Vagina (tissue), 2 donors: ENCODE measurements around the gene EYS. TPM values are rescaled to one million over a fixed set of nuclear protein-coding genes. Genes with fewer than 3 reads are reported as not detected.

Experiments used
- DNase-seq, 2 donors: peaks; one replicate each; pipeline ENCODE4 v3.0.0-alpha.2; 2017; ENCODE audit errors: extremely low spot score in 2 of 2
- H3K27ac ChIP-seq: fragments of 200-600 bp; sonication (generic); one replicate; pipeline ENCODE4 v1.5.1; 2019
- H3K27me3 ChIP-seq: fragments of 200-600 bp; sonication (generic); one replicate; pipeline ENCODE4 v1.5.1; 2019
- H3K36me3 ChIP-seq, 2 donors: fragments of 200-600 bp; sonication (generic); one replicate each; pipeline ENCODE4 v1.5.1; 2017 to 2019
- H3K4me1 ChIP-seq: fragments of 200-600 bp; sonication (generic); one replicate; pipeline ENCODE4 v1.5.1; 2019
- H3K4me3 ChIP-seq, 2 donors: fragments of 200-600 bp; sonication (generic); 1 replicate in 1 of 2; 2 replicates in 1 of 2; pipeline ENCODE4 v1.5.1; 2016 to 2019
- H3K9me3 ChIP-seq: fragments of 200-600 bp; sonication (generic); one replicate; pipeline ENCODE4 v1.5.1; 2019
- POLR2A ChIP-seq, 2 donors: fragments of 450-650 bp; IDR thresholded peaks; one replicate each; pipeline ENCODE4 v1.6.1; 2017; ENCODE audit warnings: antibody characterized with exemption in 2 of 2, mild to moderate bottlenecking in 2 of 2, moderate library complexity in 2 of 2
- POLR2AphosphoS5 ChIP-seq, 2 donors: sonication (generic); formaldehyde crosslinking; IDR thresholded peaks; one replicate each; pipeline ENCODE4 v1.9.0; 2017; ENCODE audit warnings: antibody characterized with exemption in 2 of 2, mild to moderate bottlenecking in 2 of 2, low read depth in 1 of 2; ENCODE audit not compliant: insufficient read depth in 1 of 2
- intact Hi-C: fragments of 100-400 bp; cut with DNase I; formaldehyde crosslinking; loops from one replicate; pipeline ENCODE4 v1.15.1; 2023
- total RNA-seq: library from RNA; depleted of rRNA; stranded (reverse); fragments of >200 nt; gene quantifications from one replicate; pipeline ENCODE4 v1.2.3, GENCODE V29; 2016
- TF ChIP-seq, protein P1 (sequence below), 3 experiments: fragments of 450-650 bp in 2 of 3; fragments of 200-600 bp in 1 of 3; sonication (generic) in 1 of 3; IDR thresholded peaks; one replicate each; pipeline ENCODE4 v1.5.1; 2017 to 2019; ENCODE audit warnings: antibody characterized with exemption in 3 of 3, mild to moderate bottlenecking in 2 of 3, moderate library complexity in 2 of 3

Gene EYS
- total RNA-seq, 1 donor from 2014 or later = not detected

DNA sequence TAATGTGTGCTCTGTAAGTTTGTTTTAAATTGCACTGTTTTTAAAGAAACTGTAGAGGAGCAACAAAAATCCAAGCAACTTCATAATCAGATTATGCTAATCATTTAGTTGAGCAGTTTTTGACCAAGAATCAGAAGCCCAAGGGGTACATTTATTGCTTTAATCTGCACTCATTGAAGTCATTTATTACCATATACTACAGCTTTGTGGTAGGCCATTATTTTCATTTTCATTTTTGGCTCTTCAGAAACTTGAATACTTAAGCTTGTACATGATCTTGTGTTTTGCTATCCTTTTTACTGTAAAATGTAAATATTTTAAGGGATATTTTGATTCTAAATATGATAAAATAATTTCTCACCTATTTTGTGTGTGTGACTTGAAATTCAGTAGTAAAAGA is 1992.9 kb downstream of the EYS start:
- no peaks in the 10 kb centered on the region for H3K27me3 ChIP-seq
- H3K27ac ChIP-seq = no peak overlapping the region
- TF ChIP-seq POLR2A (IDR thresholded peaks at IDR 0.05) (no peak), POLR2AphosphoS5 (IDR thresholded peaks at IDR 0.05; ENCODE audit: insufficient read depth in 1 of 2, low read depth in 1 of 2) (no peak)
- TF ChIP-seq, protein P1, sequence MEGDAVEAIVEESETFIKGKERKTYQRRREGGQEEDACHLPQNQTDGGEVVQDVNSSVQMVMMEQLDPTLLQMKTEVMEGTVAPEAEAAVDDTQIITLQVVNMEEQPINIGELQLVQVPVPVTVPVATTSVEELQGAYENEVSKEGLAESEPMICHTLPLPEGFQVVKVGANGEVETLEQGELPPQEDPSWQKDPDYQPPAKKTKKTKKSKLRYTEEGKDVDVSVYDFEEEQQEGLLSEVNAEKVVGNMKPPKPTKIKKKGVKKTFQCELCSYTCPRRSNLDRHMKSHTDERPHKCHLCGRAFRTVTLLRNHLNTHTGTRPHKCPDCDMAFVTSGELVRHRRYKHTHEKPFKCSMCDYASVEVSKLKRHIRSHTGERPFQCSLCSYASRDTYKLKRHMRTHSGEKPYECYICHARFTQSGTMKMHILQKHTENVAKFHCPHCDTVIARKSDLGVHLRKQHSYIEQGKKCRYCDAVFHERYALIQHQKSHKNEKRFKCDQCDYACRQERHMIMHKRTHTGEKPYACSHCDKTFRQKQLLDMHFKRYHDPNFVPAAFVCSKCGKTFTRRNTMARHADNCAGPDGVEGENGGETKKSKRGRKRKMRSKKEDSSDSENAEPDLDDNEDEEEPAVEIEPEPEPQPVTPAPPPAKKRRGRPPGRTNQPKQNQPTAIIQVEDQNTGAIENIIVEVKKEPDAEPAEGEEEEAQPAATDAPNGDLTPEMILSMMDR (IDR thresholded peaks at IDR 0.05) = no peak
- peaks cover 0 to 42% of the 10 kb centered on the region in 2 donors for H3K36me3 ChIP-seq
- no peaks in the 10 kb centered on the region for H3K9me3 ChIP-seq
- H3K4me1 ChIP-seq = no peaks in the 10 kb centered on the region
- H3K4me3 ChIP-seq = no peak overlapping the region
- no peak for DNase-seq
- intact Hi-C loops = no loop called here

DNA sequence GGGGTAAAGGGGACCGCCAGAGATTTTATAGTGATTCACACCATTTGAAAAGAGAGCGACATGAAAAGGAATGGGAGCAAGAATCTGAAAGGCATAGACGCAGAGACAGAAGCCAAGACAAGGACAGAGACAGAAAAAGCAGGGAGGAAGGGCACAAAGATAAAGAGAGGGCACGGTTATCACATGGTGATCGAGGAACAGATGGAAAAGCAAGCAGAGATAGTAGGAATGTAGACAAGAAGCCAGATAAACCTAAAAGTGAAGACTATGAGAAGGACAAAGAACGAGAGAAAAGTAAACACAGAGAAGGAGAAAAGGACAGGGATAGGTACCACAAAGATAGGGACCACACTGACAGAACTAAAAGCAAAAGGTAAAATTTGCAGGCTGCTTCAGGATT is 1993.7 kb downstream of the EYS start:
- no peaks in the 10 kb centered on the region for H3K4me1 ChIP-seq
- H3K36me3 ChIP-seq = peaks cover 0 to 43% of the 10 kb centered on the region in 2 donors
- no peak for DNase-seq
- H3K4me3 ChIP-seq = no peak overlapping the region
- no peaks in the 10 kb centered on the region for H3K27me3 ChIP-seq
- TF ChIP-seq, protein P1 (IDR thresholded peaks at IDR 0.05) = no peak
- TF ChIP-seq POLR2AphosphoS5 (IDR thresholded peaks at IDR 0.05; ENCODE audit: insufficient read depth in 1 of 2, low read depth in 1 of 2) (no peak), POLR2A (IDR thresholded peaks at IDR 0.05) (no peak)
- intact Hi-C loops = no loop called here
- no peaks in the 10 kb centered on the region for H3K9me3 ChIP-seq
- H3K27ac ChIP-seq = no peak overlapping the region

DNA sequence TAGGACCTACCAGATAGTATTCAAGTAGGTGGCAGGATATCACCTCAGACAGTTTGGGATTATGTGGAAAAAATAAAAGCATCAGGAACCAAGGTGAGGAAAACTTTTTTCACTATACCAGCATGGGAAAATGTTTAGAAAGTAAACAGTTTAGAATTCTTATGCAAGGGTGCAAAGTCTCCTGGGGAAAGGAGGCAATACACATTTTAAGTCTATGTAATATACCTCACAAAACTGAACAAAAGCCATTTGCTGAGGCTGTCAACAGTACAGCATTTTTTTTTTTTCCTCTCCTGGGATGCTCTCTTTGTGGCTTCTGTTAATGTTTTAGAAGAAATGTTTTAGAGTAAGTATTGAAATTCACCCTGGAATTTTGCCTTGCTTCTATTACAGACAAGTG is 1997.9 kb downstream of the EYS start:
- DNase-seq = no peak
- Histone ChIP-seq H3K27ac (no peak overlapping the region), H3K4me3 (no peak overlapping the region), H3K27me3 (no peaks in the 10 kb centered on the region), H3K9me3 (no peaks in the 10 kb centered on the region), H3K4me1 (no peaks in the 10 kb centered on the region), H3K36me3 (peaks cover 6 to 73% of the 10 kb centered on the region in 2 donors)
- intact Hi-C loops = no loop called here
- TF ChIP-seq, protein P1 (IDR thresholded peaks at IDR 0.05) = no peak
- TF ChIP-seq POLR2A (IDR thresholded peaks at IDR 0.05) = no peak
- TF ChIP-seq POLR2AphosphoS5 (IDR thresholded peaks at IDR 0.05; ENCODE audit: insufficient read depth in 1 of 2, low read depth in 1 of 2) = no peak

DNA sequence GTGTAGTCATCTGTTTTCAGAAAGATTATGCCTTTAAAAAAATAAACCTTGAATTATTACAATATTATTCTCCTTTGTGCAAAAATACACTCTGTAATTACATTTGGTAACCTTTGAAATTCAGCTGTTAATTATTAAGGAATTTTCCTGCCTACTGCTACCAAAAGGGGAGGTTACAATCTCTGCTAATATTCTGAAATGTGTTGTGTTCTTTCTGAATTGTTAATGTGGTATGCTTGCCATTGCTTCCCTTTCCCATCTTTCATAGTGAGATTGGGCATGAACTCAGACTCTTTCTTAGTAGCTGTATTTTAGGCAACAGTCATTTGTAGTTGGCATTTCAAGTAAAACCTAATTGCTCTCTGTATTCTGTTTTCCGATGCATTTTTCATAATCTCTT is 1998.4 kb downstream of the EYS start:
- Histone ChIP-seq H3K4me3 (no peak overlapping the region), H3K9me3 (no peaks in the 10 kb centered on the region), H3K27ac (no peak overlapping the region), H3K36me3 (peaks cover 6 to 78% of the 10 kb centered on the region in 2 donors), H3K4me1 (no peaks in the 10 kb centered on the region), H3K27me3 (no peaks in the 10 kb centered on the region)
- intact Hi-C loops = no loop called here
- no peak for DNase-seq
- TF ChIP-seq POLR2A (IDR thresholded peaks at IDR 0.05) = no peak
- TF ChIP-seq, protein P1 (IDR thresholded peaks at IDR 0.05) = no peak
- no peak for TF ChIP-seq POLR2AphosphoS5 (IDR thresholded peaks at IDR 0.05; ENCODE audit: insufficient read depth in 1 of 2, low read depth in 1 of 2)

DNA sequence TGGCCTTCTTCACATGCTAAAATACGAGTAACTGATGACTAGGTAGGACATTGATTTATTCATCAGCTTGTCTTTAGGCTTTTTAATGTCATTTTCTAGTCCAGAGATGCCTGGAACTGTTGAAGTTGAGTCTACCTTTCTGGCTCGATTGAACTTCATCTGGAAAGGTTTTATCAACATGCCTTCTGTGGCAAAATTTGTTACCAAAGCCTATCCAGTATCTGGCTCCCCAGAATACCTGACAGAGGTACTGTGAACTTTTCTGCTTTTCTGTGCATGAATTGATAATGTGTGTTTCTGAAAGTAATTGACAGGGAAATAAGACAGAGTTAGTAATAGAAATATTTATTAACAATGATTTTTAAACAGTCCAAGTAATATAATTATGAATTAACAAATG is 2000.4 kb downstream of the EYS start:
- TF ChIP-seq, protein P1 (IDR thresholded peaks at IDR 0.05) = no peak
- TF ChIP-seq POLR2AphosphoS5 (IDR thresholded peaks at IDR 0.05; ENCODE audit: insufficient read depth in 1 of 2, low read depth in 1 of 2) (no peak), POLR2A (IDR thresholded peaks at IDR 0.05) (no peak)
- no peak for DNase-seq
- no peaks in the 10 kb centered on the region for H3K9me3 ChIP-seq
- H3K27ac ChIP-seq = no peak overlapping the region
- intact Hi-C loops = no loop called here
- no peaks in the 10 kb centered on the region for H3K4me1 ChIP-seq
- no peaks in the 10 kb centered on the region for H3K27me3 ChIP-seq
- H3K4me3 ChIP-seq = no peak overlapping the region
- H3K36me3 ChIP-seq = peaks cover 6 to 75% of the 10 kb centered on the region in 2 donors
